OCI-LY7 (cell line): ENCODE results near the gene OPN1SW. TPM values are rescaled to one million over a fixed set of nuclear protein-coding genes. Genes with fewer than 3 reads are reported as not detected.

Source experiments
- BruUV-seq: library from RNA; stranded (reverse); fragments of 400-500 nt; replicated peaks from 2 replicates; lab custom pipeline; 2021; lab: Mats Ljungman, UMichigan
- CTCF ChIA-PET: fragments of 300-600 bp; sonication (Branson Sonifier 250); formaldehyde crosslinking; loops from one replicate; lab custom pipeline; 2022; ENCODE audit warnings: antibody characterized with exemption; ENCODE audit not compliant: unreplicated experiment; lab: Charles Lee
- POLR2A ChIA-PET: fragments of 300-600 bp; sonication (Branson Sonifier 250); formaldehyde crosslinking; loops from one replicate; lab custom pipeline; 2022; ENCODE audit warnings: antibody characterized with exemption; lab: Charles Lee
- DNase-seq: peaks from one replicate; pipeline ENCODE4 v3.0.0-alpha.2; 2015; ENCODE audit warnings: low spot score
- H2AFZ ChIP-seq: fragments of 200-600 bp; sonication (generic), shearing (Covaris generic); 2 replicates; pipeline ENCODE4 v1.6.1; 2014; ENCODE audit warnings: mild to moderate bottlenecking, antibody characterized with exemption, low read length, moderate library complexity
- H3K27ac ChIP-seq: fragments of 200-600 bp; sonication (generic); 2 replicates; pipeline ENCODE4 v1.5.1; 2014; ENCODE audit warnings: mixed run types, low read depth, mild to moderate bottlenecking, moderate library complexity, low read length, inconsistent platforms; ENCODE audit not compliant: poor library complexity, severe bottlenecking
- H3K36me3 ChIP-seq: fragments of 200-600 bp; sonication (generic); 2 replicates; pipeline ENCODE4 v1.6.1; 2014; ENCODE audit warnings: mild to moderate bottlenecking, antibody characterized with exemption, low read length, moderate library complexity, mixed read lengths; ENCODE audit not compliant: insufficient read depth
- H3K4me1 ChIP-seq: fragments of 200-600 bp; sonication (generic); 2 replicates; pipeline ENCODE4 v1.5.1; 2014; ENCODE audit warnings: mild to moderate bottlenecking, low read length; ENCODE audit not compliant: insufficient read depth, poor library complexity, severe bottlenecking
- H3K4me2 ChIP-seq: fragments of 200-600 bp; sonication (generic); 2 replicates; pipeline ENCODE4 v1.6.1; 2014; ENCODE audit warnings: mild to moderate bottlenecking, low read length
- H3K4me3 ChIP-seq: fragments of 200-600 bp; sonication (generic); 2 replicates; pipeline ENCODE4 v1.5.1; 2014; ENCODE audit warnings: mild to moderate bottlenecking, low read depth, low read length; ENCODE audit not compliant: poor library complexity, severe bottlenecking
- H3K79me2 ChIP-seq: fragments of 200-600 bp; sonication (generic); 2 replicates; pipeline ENCODE4 v1.6.1; 2016; ENCODE audit warnings: low read depth, mild to moderate bottlenecking, low read length, moderate library complexity, mixed read lengths; ENCODE audit not compliant: insufficient read depth
- H3K9me2 ChIP-seq: fragments of 200-600 bp; sonication (generic); 2 replicates; pipeline ENCODE4 v1.6.1; 2016; ENCODE audit warnings: mild to moderate bottlenecking, low read length, mixed read lengths; ENCODE audit not compliant: insufficient read depth
- H3K9me3 ChIP-seq: fragments of 200-600 bp; sonication (generic); 2 replicates; pipeline ENCODE4 v1.6.1; 2014; ENCODE audit warnings: mild to moderate bottlenecking, mixed run types, low read length, mixed read lengths
- H4K20me1 ChIP-seq: fragments of 200-600 bp; sonication (generic); 2 replicates; pipeline ENCODE4 v1.6.1; 2014; ENCODE audit warnings: mild to moderate bottlenecking, antibody characterized with exemption, low read length, moderate library complexity, mixed read lengths; ENCODE audit not compliant: insufficient read depth
- CTCF ChIP-seq: fragments of 200-600 bp; sonication (generic); conservative IDR thresholded peaks from 2 replicates; pipeline ENCODE4 v1.5.1; 2014; ENCODE audit warnings: mild to moderate bottlenecking, antibody characterized with exemption, low read length, moderate library complexity, mixed read lengths
- EZH2phosphoT487 ChIP-seq: fragments of 200-600 bp; sonication (generic); IDR thresholded peaks from 2 replicates; pipeline ENCODE4 v1.6.1; 2018; ENCODE audit warnings: low read depth, borderline replicate concordance, mild to moderate bottlenecking, mixed run types, antibody characterized with exemption, low read length, moderate library complexity, mixed read lengths
- intact Hi-C: fragments of 100-400 bp; cut with micrococcal nuclease; formaldehyde crosslinking; loops from one replicate; pipeline ENCODE4 v1.10.0; 2022; ENCODE audit not compliant: unreplicated experiment
- total RNA-seq, 2 experiments: library from RNA; depleted of rRNA in 1 of 2; stranded (reverse); fragments of >200 nt in 1 of 2; shearing (Covaris generic) in 1 of 2; gene quantifications; 2 replicates each; pipeline ENCODE4 v1.2.3, GENCODE V29; 2014 to 2022

OPN1SW gene
- total RNA-seq, 2 experiments from 2014 or later = not detected

- Histone ChIP-seq H3K27ac (peak within 1 kb of the TSS; percentile 55), H3K4me3 (peak within 1 kb of the TSS; percentile 87), H3K36me3 (peaks cover 23% of the 10 kb centered on the region; the same call in 1 of the 2 replicates), H3K9me3 (no peaks in the 10 kb centered on the region), H2AFZ (peak within 1 kb of the TSS; percentile 73), H3K4me2 (peak within 1 kb of the TSS; percentile 89), H3K79me2 (peaks cover 50% of the 10 kb centered on the region), H4K20me1 (peaks cover 25% of the 10 kb centered on the region), H3K4me1 (peaks cover 25% of the 10 kb centered on the region), H3K9me2 (no peaks in the 10 kb centered on the region)
- no peak; the same call in 1 of the 2 replicates for TF ChIP-seq CTCF
- TF ChIP-seq EZH2phosphoT487 = no peak
- ChIA-PET POLR2A (interaction anchor here (0.6 to 4.8 kb wide), 16 partner anchors 7 to 352 kb away, joined by 3 to 17 read pairs (median 4); partner anchors contain the start of gene ATP6V1F), CTCF (interaction anchor here (0.5 to 1.2 kb wide), 4 partner anchors 10 to 1405 kb away, joined by 3 read pairs; no protein-coding TSS in a partner anchor)
- intact Hi-C loops = loop anchor here (1.0 kb wide), 1 partner anchor 52 kb away; the partner anchor contains the start of gene CCDC136
- BruUV-seq = no TSS peak
- peak; percentile 97 for DNase-seq
Measured at GRCh38 chr7:128739048-128739962, 36.3 kb downstream of the OPN1SW start, which contains the start of gene CALU. CALU (plus strand) TSS chr7:128739359; CDS start chr7:128748584, 9,225 bp downstream.

GRCh38 chr7:128738570-128739047, 37.0 kb downstream of the OPN1SW start:
- peak overlapping the region; percentile 89 for H3K4me2 ChIP-seq
- peaks cover 43% of the 10 kb centered on the region for H3K79me2 ChIP-seq
- BruUV-seq = TSS peak; percentile 99
- peak overlapping the region; percentile 87 for H3K4me3 ChIP-seq
- TF ChIP-seq CTCF = no peak
- TF ChIP-seq EZH2phosphoT487 = no peak
- DNase-seq = peak; percentile 3
- H3K36me3 ChIP-seq = peaks cover 18% of the 10 kb centered on the region; the same call in 1 of the 2 replicates
- H3K27ac ChIP-seq = peak overlapping the region; percentile 22
- ChIA-PET CTCF (interaction anchor here (0.5 to 0.9 kb wide), 2 partner anchors 19 to 20 kb away, joined by 3 to 5 read pairs; no protein-coding TSS in a partner anchor), POLR2A (interaction anchor here (0.6 to 4.8 kb wide), 16 partner anchors 7 to 145 kb away, joined by 3 to 17 read pairs (median 4); partner anchors contain the start of gene ATP6V1F)
- no peaks in the 10 kb centered on the region for H3K9me2 ChIP-seq
- H2AFZ ChIP-seq = peak overlapping the region; percentile 73
- H3K4me1 ChIP-seq = peaks cover 25% of the 10 kb centered on the region
- no peaks in the 10 kb centered on the region for H3K9me3 ChIP-seq
- intact Hi-C loops = loop anchor here (1.0 kb wide), 1 partner anchor 53 kb away; the partner anchor contains the start of gene CCDC136
- H4K20me1 ChIP-seq = peaks cover 25% of the 10 kb centered on the region
